ENCODE data around the gene LAMC3.

- TF ChIP-seq NRF1 (conservative IDR thresholded peaks at IDR 0.05 in 1 of 2, IDR thresholded peaks at IDR 0.05 in 1 of 2) = no peak
- no peak for TF ChIP-seq NR2C2 (CRISPR knock-in tag; IDR thresholded peaks at IDR 0.05)
- TF ChIP-seq NR2C2 (tag; IDR thresholded peaks at IDR 0.05) = no peak
- TF ChIP-seq EZH2 (IDR thresholded peaks at IDR 0.05; ENCODE audit: borderline replicate concordance, low read depth, low read length) = no peak
- TF ChIP-seq NFATC3 (IDR thresholded peaks at IDR 0.05) = no peak
- TF ChIP-seq, protein P1, sequence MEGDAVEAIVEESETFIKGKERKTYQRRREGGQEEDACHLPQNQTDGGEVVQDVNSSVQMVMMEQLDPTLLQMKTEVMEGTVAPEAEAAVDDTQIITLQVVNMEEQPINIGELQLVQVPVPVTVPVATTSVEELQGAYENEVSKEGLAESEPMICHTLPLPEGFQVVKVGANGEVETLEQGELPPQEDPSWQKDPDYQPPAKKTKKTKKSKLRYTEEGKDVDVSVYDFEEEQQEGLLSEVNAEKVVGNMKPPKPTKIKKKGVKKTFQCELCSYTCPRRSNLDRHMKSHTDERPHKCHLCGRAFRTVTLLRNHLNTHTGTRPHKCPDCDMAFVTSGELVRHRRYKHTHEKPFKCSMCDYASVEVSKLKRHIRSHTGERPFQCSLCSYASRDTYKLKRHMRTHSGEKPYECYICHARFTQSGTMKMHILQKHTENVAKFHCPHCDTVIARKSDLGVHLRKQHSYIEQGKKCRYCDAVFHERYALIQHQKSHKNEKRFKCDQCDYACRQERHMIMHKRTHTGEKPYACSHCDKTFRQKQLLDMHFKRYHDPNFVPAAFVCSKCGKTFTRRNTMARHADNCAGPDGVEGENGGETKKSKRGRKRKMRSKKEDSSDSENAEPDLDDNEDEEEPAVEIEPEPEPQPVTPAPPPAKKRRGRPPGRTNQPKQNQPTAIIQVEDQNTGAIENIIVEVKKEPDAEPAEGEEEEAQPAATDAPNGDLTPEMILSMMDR (IDR thresholded peaks at IDR 0.05 in 2 of 3, conservative IDR thresholded peaks at IDR 0.05 in 1 of 3; ENCODE audit: insufficient read depth in 2 of 3, low read depth in 1 of 3, low read length in 3 of 3) = no peak
- TF ChIP-seq, protein P2, sequence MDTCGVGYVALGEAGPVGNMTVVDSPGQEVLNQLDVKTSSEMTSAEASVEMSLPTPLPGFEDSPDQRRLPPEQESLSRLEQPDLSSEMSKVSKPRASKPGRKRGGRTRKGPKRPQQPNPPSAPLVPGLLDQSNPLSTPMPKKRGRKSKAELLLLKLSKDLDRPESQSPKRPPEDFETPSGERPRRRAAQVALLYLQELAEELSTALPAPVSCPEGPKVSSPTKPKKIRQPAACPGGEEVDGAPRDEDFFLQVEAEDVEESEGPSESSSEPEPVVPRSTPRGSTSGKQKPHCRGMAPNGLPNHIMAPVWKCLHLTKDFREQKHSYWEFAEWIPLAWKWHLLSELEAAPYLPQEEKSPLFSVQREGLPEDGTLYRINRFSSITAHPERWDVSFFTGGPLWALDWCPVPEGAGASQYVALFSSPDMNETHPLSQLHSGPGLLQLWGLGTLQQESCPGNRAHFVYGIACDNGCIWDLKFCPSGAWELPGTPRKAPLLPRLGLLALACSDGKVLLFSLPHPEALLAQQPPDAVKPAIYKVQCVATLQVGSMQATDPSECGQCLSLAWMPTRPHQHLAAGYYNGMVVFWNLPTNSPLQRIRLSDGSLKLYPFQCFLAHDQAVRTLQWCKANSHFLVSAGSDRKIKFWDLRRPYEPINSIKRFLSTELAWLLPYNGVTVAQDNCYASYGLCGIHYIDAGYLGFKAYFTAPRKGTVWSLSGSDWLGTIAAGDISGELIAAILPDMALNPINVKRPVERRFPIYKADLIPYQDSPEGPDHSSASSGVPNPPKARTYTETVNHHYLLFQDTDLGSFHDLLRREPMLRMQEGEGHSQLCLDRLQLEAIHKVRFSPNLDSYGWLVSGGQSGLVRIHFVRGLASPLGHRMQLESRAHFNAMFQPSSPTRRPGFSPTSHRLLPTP (IDR thresholded peaks at IDR 0.05; ENCODE audit: borderline replicate concordance, extremely low read depth, insufficient read length) = no peak
- TF ChIP-seq FOXK1 (CRISPR knock-in tag; IDR thresholded peaks at IDR 0.05; ENCODE audit: borderline replicate concordance) = no peak
- TF ChIP-seq TFAM (CRISPR knock-in tag; conservative IDR thresholded peaks at IDR 0.05) = no peak
These were observed 23.4 kb downstream of the LAMC3 start for GRCh38 chr9:131032384-131032783.

Data from K562 (cell line).